Measurements from ENCODE around the gene CORO6.

- TF ChIP-seq CTCF (IDR thresholded peaks at IDR 0.05) (no peak), TCF7L2 (IDR thresholded peaks at IDR 0.05; ENCODE audit: low read depth, low read length) (no peak)
These were observed 46.6 kb upstream of the CORO6 start for GRCh38 chr17:29669266-29669665.

Measured in Panc1 (cell line).